HUDEP-2 (cell line): ENCODE results near the gene COMMD2.

Experiments used
- DNase-seq, 76 experiments: peaks; one replicate each; lab custom pipeline; 2025; ENCODE audit not compliant: unreplicated experiment in 76 of 76; lab: John Stamatoyannopoulos, UW

The COMMD2 gene

GRCh38 chr3:149705416-149705815, 46.9 kb downstream of the COMMD2 start:
- no peak for DNase-seq

GRCh38 chr3:149703466-149703865, 48.8 kb downstream of the COMMD2 start:
- no peak for DNase-seq

- no peak for DNase-seq
These were observed 49.4 kb downstream of the COMMD2 start for GRCh38 chr3:149702691-149703441.

- no peak for DNase-seq
These were observed 50.3 kb downstream of the COMMD2 start for GRCh38 chr3:149701977-149702350.

GRCh38 chr3:149701206-149701976, 50.9 kb downstream of the COMMD2 start:
- DNase-seq = no peak
